PC-3 (cell line): ENCODE measurements around the gene MTHFD1.

ENCODE experiments used
- CTCF ChIP-seq: fragments of 300-600 bp; sonication (generic); conservative IDR thresholded peaks from 2 replicates; pipeline ENCODE4 v1.5.1; 2017; ENCODE audit warnings: antibody characterized with exemption, low read depth, mild to moderate bottlenecking, low read length
- EZH2 ChIP-seq: fragments of 300-600 bp; sonication (generic); IDR thresholded peaks from one replicate; pipeline ENCODE4 v1.6.1; 2017; ENCODE audit warnings: antibody characterized with exemption, mild to moderate bottlenecking, low read length; ENCODE audit not compliant: unreplicated experiment

GRCh38 chr14:64412237-64412636, 24.1 kb downstream of the MTHFD1 start:
- TF ChIP-seq CTCF = no peak
- no peak for TF ChIP-seq EZH2
